ENCODE data around the gene LBR.
"Not testable (repeated sequence)": the region's sequence is repeated elsewhere in the genome, so short reads cannot be mapped to it uniquely, and the experiment has no call there.

The LBR gene

GRCh38 chr1:225427235-225428067, at the start of gene LBR:
Gene LBR, minus strand, starts transcription at chr1:225428038. Its CDS starts 3,963 bp downstream, at chr1:225424075.
- no peak for DNase-seq (ENCODE audit: low read depth)

- no peak for DNase-seq (ENCODE audit: low read depth)
These were observed 49.6 kb upstream of the LBR start for GRCh38 chr1:225477296-225477911.

GRCh38 chr1:225476538-225476988, 48.7 kb upstream of the LBR start:
- no peak for DNase-seq (ENCODE audit: low read depth)

GRCh38 chr1:225476100-225476511, 48.3 kb upstream of the LBR start:
- DNase-seq (ENCODE audit: low read depth): no peak

- DNase-seq (ENCODE audit: low read depth): peak; percentile 64
These were observed 47.4 kb upstream of the LBR start for GRCh38 chr1:225474986-225475820.

GRCh38 chr1:225474439-225474985, 46.7 kb upstream of the LBR start:
- DNase-seq (ENCODE audit: low read depth): no peak

GRCh38 chr1:225473676-225474438, 46.0 kb upstream of the LBR start:
- DNase-seq (ENCODE audit: low read depth): not testable (repeated sequence)

GRCh38 chr1:225473266-225473665, 45.4 kb upstream of the LBR start:
- DNase-seq (ENCODE audit: low read depth): not testable (repeated sequence)

- DNase-seq (ENCODE audit: low read depth): no peak
These were observed 43.8 kb upstream of the LBR start for GRCh38 chr1:225471453-225472301.

GRCh38 chr1:225471109-225471452, 43.2 kb upstream of the LBR start:
- no peak for DNase-seq (ENCODE audit: low read depth)

GRCh38 chr1:225470211-225471108, 42.6 kb upstream of the LBR start:
- DNase-seq (ENCODE audit: low read depth): no peak

- no peak for DNase-seq (ENCODE audit: low read depth)
These were observed 41.2 kb upstream of the LBR start for GRCh38 chr1:225469051-225469450.

GRCh38 chr1:225468270-225469020, 40.6 kb upstream of the LBR start:
- no peak for DNase-seq (ENCODE audit: low read depth)

GRCh38 chr1:225467193-225468020, 39.6 kb upstream of the LBR start:
- peak; percentile 78 for DNase-seq (ENCODE audit: low read depth)

GRCh38 chr1:225466848-225467192, 39.0 kb upstream of the LBR start:
- no peak for DNase-seq (ENCODE audit: low read depth)

GRCh38 chr1:225465793-225466517, 38.1 kb upstream of the LBR start:
- no peak for DNase-seq (ENCODE audit: low read depth)

Data from activated T-cell treated with anti-CD3 and anti-CD28 coated beads for 24 hours (primary cell).